NCI-H82 treated with DMSO at 0.1 percent for 48 hours (cell line): ENCODE measurements around the gene SLC6A12.
"Not testable (repeated sequence)": the region's sequence is repeated elsewhere in the genome, so short reads cannot be mapped to it uniquely, and the experiment has no call there.

Source experiments
- DNase-seq: peaks from one replicate; lab custom pipeline; 2025; ENCODE audit not compliant: unreplicated experiment; lab: John Stamatoyannopoulos, UW

Gene SLC6A12

GRCh38 chr12:218728-219590 lies 5.0 kb upstream of the SLC6A12 start:
- DNase-seq, result no peak

GRCh38 chr12:218221-218620 lies 4.3 kb upstream of the SLC6A12 start:
- DNase-seq, result no peak

- not testable (repeated sequence) for DNase-seq
Observed at GRCh38 chr12:217029-217428, 3.1 kb upstream of the SLC6A12 start.

GRCh38 chr12:215116-215515 lies 1.2 kb upstream of the SLC6A12 start:
- DNase-seq, result no peak

- DNase-seq, result no peak
Observed at GRCh38 chr12:213527-213932, 427 bp downstream of the SLC6A12 start.

GRCh38 chr12:212715-213526 lies 1.0 kb downstream of the SLC6A12 start:
- DNase-seq, result no peak

GRCh38 chr12:212415-212714 lies 1.6 kb downstream of the SLC6A12 start:
- DNase-seq, result no peak

GRCh38 chr12:211639-212414 lies 2.1 kb downstream of the SLC6A12 start:
- no peak for DNase-seq

- DNase-seq, result no peak
Observed at GRCh38 chr12:211142-211465, 2.9 kb downstream of the SLC6A12 start.

GRCh38 chr12:210277-211141 lies 3.4 kb downstream of the SLC6A12 start:
- DNase-seq, result no peak

- DNase-seq, result no peak
Observed at GRCh38 chr12:209851-210250, 4.1 kb downstream of the SLC6A12 start.

GRCh38 chr12:209246-209645 lies 4.7 kb downstream of the SLC6A12 start:
- no peak for DNase-seq

- no peak for DNase-seq
Observed at GRCh38 chr12:208813-209212, 5.1 kb downstream of the SLC6A12 start.

GRCh38 chr12:207804-208203 lies 6.2 kb downstream of the SLC6A12 start:
- no peak for DNase-seq

GRCh38 chr12:206746-207440 lies 7.1 kb downstream of the SLC6A12 start:
- DNase-seq, result no peak

GRCh38 chr12:205026-205425 lies 8.9 kb downstream of the SLC6A12 start:
- no peak for DNase-seq

GRCh38 chr12:204261-204678 lies 9.7 kb downstream of the SLC6A12 start:
- no peak for DNase-seq

GRCh38 chr12:203462-204260 lies 10.3 kb downstream of the SLC6A12 start:
- DNase-seq, result no peak

- DNase-seq, result no peak
Observed at GRCh38 chr12:203074-203461, 10.9 kb downstream of the SLC6A12 start.
